ENCODE results near the gene PTOV1. TPM values are rescaled to one million over a fixed set of nuclear protein-coding genes. Genes with fewer than 3 reads are reported as not detected.

PTOV1 gene
- total and polyA plus RNA-seq, 10 of the 15 experiments (the other 5 are each of a cell fraction or from before 2014, with no cell fraction given) = 3.2 to 83.5 (median 22.3) TPM

DNA sequence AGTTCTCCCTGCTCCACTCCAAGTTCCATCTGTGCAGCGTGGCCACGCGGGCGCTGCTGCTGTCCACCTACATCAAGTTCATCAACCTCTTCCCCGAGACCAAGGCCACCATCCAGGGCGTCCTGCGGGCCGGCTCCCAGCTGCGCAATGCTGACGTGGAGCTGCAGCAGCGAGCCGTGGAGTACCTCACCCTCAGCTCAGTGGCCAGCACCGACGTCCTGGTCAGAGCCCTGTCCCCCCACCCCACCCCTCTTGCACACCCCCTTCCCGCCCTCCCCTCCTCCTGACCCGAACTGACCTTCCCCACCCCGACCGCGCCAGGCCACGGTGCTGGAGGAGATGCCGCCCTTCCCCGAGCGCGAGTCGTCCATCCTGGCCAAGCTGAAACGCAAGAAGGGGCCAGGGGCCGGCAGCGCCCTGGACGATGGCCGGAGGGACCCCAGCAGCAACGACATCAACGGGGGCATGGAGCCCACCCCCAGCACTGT lies 49.5 kb upstream of the PTOV1 start:
- no TSS peak for BruUV-seq (replicated peaks)

DNA sequence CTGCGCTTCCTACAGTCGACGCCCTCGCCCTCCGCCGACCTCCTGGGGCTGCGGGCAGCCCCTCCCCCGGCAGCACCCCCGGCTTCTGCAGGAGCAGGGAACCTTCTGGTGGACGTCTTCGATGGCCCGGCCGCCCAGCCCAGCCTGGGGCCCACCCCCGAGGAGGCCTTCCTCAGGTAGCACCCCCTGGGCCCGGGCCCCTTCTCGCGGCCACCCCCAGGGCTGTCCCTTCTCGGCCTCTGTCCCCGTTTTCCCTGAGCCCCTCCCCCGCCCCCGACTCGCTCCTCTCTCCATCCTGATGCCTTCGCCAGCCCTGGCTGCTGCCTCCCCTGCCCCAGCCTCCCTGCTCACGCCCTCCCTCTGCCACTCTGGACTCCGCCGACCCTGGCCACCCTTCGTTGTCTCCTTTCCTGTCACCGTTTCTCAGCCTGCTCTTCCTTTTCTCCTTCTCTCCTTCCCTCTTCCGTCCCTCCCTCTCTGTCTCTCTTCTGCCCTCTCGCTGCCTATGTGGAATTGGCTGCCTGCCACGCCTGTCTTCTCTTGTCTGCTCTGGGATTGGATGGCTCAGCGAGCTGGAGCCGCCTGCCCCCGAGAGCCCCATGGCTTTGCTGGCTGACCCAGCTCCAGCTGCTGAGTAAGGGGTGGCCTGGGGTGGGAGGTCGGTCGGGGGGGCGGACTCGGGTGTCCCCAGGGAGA lies 48.8 kb upstream of the PTOV1 start:
- no peak overlapping the region for H2AFZ ChIP-seq (ENCODE audit: control insufficient read depth, low read depth, low read length)
- no peak for FAIRE-seq
- ChIA-PET SMC1A (ENCODE audit: uncharacterized antibody, unreplicated experiment) (no interaction called here), CTCF (no interaction called here), POLR2A (no interaction called here), RAD21 (ENCODE audit: unreplicated experiment) (no interaction called here)
- no peaks in the 10 kb centered on the region for H3K27me3 ChIP-seq (replicated peaks in 1 of 2; ENCODE audit: control insufficient read depth in 2 of 2, insufficient read depth in 2 of 2, low read length in 1 of 2)
- ATAC-seq = no peak
- WGBS (ENCODE audit: insufficient coverage, insufficient replicate concordance, low lambda C conversion rate, missing lambda C conversion rate) = 89% methylated on average over 19 of the region's 38 CpGs
- H3K27ac ChIP-seq (ENCODE audit: control insufficient read depth, insufficient read depth) = no peak overlapping the region
- H3K4me2 ChIP-seq (ENCODE audit: control insufficient read depth, insufficient read depth) = no peak overlapping the region
- H3K9ac ChIP-seq (ENCODE audit: control insufficient read depth, insufficient read depth, low read length) = no peak overlapping the region
- in situ Hi-C loops (cut with MboI) = no loop called here
- H3K36me3 ChIP-seq (ENCODE audit: control insufficient read depth in 2 of 2, insufficient read depth in 2 of 2, low read length in 1 of 2) = peaks cover 9 to 22% of the 10 kb centered on the region in 2 experiments; a peak in 3 of 4 replicates
- BruUV-seq (replicated peaks) = no TSS peak
- intact Hi-C loops (cut with micrococcal nuclease; ENCODE audit: unreplicated experiment) = no loop called here
- H3K4me3 ChIP-seq = no peak overlapping the region
- H3K79me2 ChIP-seq (ENCODE audit: control insufficient read depth, insufficient read depth, low read length) = no peaks in the 10 kb centered on the region
- H3K4me1 ChIP-seq (ENCODE audit: control insufficient read depth, insufficient read depth, low read length) = no peaks in the 10 kb centered on the region
- H3K9me3 ChIP-seq (replicated peaks; ENCODE audit: control insufficient read depth, insufficient read depth, low read length) = no peaks in the 10 kb centered on the region
- no peaks in the 10 kb centered on the region for H4K20me1 ChIP-seq (ENCODE audit: control insufficient read depth, insufficient read depth)
- no peak for TF ChIP-seq BMI1 (IDR thresholded peaks at IDR 0.05; ENCODE audit: borderline replicate concordance)
- TF ChIP-seq, protein P1, sequence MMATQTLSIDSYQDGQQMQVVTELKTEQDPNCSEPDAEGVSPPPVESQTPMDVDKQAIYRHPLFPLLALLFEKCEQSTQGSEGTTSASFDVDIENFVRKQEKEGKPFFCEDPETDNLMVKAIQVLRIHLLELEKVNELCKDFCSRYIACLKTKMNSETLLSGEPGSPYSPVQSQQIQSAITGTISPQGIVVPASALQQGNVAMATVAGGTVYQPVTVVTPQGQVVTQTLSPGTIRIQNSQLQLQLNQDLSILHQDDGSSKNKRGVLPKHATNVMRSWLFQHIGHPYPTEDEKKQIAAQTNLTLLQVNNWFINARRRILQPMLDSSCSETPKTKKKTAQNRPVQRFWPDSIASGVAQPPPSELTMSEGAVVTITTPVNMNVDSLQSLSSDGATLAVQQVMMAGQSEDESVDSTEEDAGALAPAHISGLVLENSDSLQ (IDR thresholded peaks at IDR 0.05) = peak; percentile 80
- TF ChIP-seq, protein P2, sequence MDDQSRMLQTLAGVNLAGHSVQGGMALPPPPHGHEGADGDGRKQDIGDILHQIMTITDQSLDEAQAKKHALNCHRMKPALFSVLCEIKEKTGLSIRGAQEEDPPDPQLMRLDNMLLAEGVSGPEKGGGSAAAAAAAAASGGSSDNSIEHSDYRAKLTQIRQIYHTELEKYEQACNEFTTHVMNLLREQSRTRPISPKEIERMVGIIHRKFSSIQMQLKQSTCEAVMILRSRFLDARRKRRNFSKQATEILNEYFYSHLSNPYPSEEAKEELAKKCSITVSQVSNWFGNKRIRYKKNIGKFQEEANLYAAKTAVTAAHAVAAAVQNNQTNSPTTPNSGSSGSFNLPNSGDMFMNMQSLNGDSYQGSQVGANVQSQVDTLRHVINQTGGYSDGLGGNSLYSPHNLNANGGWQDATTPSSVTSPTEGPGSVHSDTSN (IDR thresholded peaks at IDR 0.05; ENCODE audit: insufficient replicate concordance, low read depth, low read length) = peak; percentile 58
- DNase-seq (ENCODE audit: low read depth, low spot score) = no peak

More for the DNA sequence above, 49.5 kb upstream of the PTOV1 start:
- TF ChIP-seq POLR2A (IDR thresholded peaks at IDR 0.05; ENCODE audit: low read depth, low read length) (0 out of 2 replicates have a peak, but pooled peaks have one; percentile 29), KLF5 (IDR thresholded peaks at IDR 0.05; ENCODE audit: partially characterized antibody) (no peak)
- ChIA-PET CTCF (no interaction called here), SMC1A (ENCODE audit: uncharacterized antibody, unreplicated experiment) (no interaction called here), RAD21 (ENCODE audit: unreplicated experiment) (no interaction called here), POLR2A (interaction anchor here (0.6 kb wide), 1 partner anchor 110 kb away, joined by 4 read pairs; no protein-coding TSS in a partner anchor)
- H3K27me3 ChIP-seq (replicated peaks in 1 of 2; ENCODE audit: control insufficient read depth in 2 of 2, insufficient read depth in 2 of 2, low read length in 1 of 2) = no peaks in the 10 kb centered on the region
- intact Hi-C loops (cut with micrococcal nuclease; ENCODE audit: unreplicated experiment) = no loop called here
- no peak overlapping the region for H2AFZ ChIP-seq (ENCODE audit: control insufficient read depth, low read depth, low read length)
- H3K9me3 ChIP-seq (replicated peaks; ENCODE audit: control insufficient read depth, insufficient read depth, low read length) = no peaks in the 10 kb centered on the region
- in situ Hi-C loops (cut with MboI) = no loop called here
- H3K36me3 ChIP-seq (ENCODE audit: control insufficient read depth in 2 of 2, insufficient read depth in 2 of 2, low read length in 1 of 2) = peaks cover 12 to 28% of the 10 kb centered on the region in 2 experiments; a peak in 3 of 4 replicates
- H3K79me2 ChIP-seq (ENCODE audit: control insufficient read depth, insufficient read depth, low read length) = no peaks in the 10 kb centered on the region
- FAIRE-seq (no peak), ATAC-seq (no peak), DNase-seq (ENCODE audit: low read depth, low spot score) (no peak)
- no peaks in the 10 kb centered on the region for H3K4me1 ChIP-seq (ENCODE audit: control insufficient read depth, insufficient read depth, low read length)
- H3K4me2 ChIP-seq (ENCODE audit: control insufficient read depth, insufficient read depth) = no peak overlapping the region
- H4K20me1 ChIP-seq (ENCODE audit: control insufficient read depth, insufficient read depth) = no peaks in the 10 kb centered on the region
- H3K9ac ChIP-seq (ENCODE audit: control insufficient read depth, insufficient read depth, low read length) = no peak overlapping the region
- no peak overlapping the region for H3K4me3 ChIP-seq
- WGBS (ENCODE audit: insufficient coverage, insufficient replicate concordance, low lambda C conversion rate, missing lambda C conversion rate) = 99% methylated on average over 19 of the region's 32 CpGs
- no peak overlapping the region for H3K27ac ChIP-seq (ENCODE audit: control insufficient read depth, insufficient read depth)

All from GM12878 (cell line).